ENCODE measurements around the gene TRMO.

Gene TRMO

GRCh38 chr9:97936998-97937397 is 14.7 kb upstream of the TRMO start:
- DNase-seq = no peak

DNA sequence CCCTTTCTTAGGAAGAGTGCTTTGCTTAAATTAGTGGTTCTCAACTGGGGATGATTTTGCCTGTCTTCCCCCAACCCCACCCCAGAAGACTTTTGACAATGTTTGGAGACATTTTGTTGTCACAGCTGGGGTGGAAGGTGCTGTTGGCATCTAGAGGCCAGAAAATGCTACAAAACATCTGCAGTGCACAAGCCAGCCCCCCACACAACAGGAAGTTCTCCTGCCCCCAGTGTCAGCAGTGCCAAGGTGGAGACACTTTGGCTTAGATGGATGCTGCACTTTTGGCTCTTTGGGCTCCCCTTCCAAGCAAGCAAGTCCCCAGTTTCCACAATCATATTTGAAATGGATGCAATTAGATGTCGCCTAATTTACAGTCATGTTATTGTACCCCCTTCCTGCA is 13.0 kb upstream of the TRMO start:
- no peak for DNase-seq

DNA sequence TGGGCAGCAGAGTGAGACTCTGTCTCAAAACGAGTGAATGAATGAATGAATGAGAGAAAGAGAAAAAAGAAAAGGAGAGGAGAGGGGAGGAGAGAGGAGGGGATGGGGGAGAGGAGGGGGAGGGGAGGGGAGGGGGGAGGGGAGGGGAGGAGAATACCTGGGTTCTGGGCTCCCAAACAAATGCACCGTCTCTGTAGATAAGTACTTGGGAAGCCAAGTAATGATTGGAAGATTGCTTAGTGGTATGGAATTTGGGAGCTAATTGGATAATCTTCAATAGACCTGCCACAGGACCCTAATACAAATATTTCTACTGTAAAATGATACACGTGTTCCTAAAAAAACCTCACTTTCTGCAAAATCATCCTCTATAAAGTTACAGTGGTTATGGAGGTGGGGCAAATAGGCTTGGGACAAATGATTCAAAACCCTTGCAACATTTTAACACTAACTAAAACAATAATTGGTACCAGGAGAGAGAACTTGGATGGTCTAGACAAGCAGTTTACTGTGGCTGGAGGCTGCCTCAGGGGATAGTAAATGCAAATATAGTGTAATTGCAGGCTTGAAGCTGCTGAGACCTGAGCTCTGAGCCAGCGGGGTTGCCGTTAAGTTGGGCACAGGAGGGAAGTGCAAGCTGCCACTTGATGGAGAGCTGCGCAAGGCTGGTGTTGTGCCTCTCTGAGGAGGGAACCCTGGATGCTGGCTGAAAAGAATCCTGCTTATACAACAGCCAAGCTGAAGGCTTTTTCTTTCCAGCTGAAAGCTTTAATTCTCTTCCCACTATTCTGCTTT is 12.2 kb upstream of the TRMO start:
- no peak for DNase-seq

DNA sequence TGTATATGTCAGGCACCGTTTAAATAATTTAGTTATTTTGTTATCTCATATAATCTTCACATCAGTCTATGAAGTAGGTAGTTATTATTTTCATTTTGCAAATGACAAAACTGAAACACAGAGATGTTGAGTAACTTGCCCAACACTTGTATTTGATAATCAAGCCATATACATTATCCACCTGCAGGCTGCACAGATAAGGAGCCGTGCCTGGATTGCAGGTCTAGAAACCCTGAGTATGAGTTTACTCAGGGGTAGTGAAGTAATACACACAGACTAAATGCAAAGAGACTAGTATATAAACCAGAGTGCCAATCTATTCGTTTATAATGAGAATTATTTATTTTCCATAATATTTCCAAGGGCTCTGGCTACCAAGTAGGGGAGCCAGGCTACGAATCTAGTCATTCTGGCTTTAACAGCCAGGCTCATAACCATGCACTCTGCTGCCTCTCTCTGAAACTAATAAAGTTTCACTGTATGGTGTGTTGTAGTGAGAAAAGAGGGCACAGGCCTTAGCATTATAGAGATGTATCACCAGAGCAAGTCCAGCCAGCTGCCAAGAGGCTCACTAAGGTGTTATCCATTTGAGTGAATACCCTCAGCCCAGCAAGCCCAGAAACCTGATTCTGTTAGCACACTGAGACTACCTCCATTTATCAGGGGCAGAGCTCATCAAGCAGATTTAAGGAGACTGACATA is 11.1 kb upstream of the TRMO start:
- DNase-seq = no peak

DNA sequence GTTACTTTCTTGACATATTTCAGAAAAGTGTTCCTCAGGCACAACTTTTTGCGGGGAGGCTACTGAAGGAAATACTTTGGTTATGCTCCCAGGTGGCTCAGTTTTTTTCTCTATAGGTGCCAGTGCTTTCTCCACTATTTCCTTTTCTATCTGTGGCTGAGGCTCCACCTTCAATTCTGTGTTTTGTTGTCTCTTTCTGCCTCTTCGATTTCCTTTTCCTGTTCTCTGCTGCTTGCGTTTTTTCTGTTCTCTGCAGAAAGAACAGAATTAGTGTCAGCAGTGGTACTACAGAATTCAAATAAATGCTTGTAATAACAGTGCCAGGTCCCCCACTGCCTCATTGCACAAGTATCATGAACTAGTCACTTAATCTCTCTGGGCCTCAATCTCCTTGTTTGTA is 8.7 kb upstream of the TRMO start:
- no peak for DNase-seq

- DNase-seq = no peak
These were observed 6.8 kb upstream of the TRMO start for GRCh38 chr9:97928986-97929604.

DNA sequence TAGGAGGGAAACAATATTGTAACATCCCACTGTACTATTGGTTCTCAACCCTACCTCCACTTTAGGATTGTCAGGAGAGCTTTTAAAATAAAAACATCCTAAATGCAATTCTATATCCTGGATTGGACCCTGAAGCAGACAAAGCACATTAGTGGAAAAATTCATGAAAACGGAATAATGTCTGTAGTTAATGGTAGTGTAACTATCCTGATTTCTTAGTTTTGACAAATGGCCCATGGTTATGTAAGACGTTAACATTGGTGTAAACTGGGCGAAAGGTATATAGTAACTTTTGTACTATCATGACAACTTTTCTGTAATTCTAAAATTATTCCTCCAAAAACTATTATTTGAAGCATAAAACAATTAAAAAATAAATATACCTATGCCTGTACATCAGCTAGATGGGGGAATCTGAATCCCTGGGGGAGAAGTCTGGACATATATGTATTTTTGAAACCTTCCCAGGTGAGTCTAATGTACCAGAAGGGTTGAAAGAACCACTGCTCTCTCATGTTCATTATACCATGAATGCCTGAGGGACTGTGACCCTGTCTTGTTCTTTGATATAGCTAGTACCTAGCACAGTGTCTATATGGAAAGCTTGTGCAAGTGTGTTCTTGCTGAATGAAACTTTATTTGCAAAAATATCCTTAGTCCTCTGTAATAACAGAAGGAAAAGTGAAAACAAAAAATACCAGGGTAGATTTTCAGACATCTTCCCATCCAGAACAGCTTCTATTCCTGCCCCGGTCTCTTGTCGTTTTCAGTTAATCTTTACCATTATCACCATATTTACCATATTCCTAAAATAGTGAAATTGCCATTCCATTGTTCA is 3.4 kb upstream of the TRMO start:
- DNase-seq = no peak

DNA sequence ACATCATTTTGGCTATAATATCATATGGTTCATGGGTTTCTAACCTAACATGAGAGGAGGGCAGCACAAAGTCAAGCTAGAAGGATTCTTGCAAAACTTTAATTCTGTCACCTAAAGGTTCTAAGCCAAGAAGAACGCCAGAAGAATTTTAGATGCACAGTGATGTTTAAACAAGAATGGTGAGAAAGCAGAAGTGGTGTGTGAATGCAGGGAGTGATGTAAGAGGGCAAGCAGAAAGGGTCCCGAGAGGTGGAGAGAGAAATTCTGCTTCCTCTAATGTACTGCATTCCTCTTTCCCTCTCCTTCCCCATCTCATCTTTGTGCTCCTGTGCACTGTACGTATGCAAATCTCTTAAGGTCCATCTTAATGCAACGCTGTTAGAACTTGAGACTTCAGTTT is 2.1 kb upstream of the TRMO start:
- no peak for DNase-seq

GRCh38 chr9:97923529-97924108 is 1.3 kb upstream of the TRMO start:
- DNase-seq = peak; percentile 92

GRCh38 chr9:97919217-97919813 is 3.0 kb downstream of the TRMO start:
- DNase-seq = no peak

DNA sequence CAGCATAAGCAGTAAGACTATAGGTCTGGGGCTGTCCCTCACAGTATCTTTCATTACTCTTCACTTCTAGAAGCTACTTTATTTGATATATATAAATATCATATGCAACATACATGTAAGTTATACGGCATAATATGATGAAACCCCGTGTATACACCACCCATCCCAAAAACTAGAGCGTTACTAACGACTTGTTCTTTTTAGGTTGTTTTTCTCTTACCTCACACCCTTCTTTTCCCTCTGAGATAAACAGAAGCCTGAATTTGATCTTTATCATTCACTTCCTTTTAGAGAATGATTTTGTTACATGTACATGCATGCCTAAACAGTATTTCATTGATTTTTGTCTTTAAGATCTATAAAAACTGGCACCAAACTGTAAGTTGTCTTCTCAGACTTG is 3.7 kb downstream of the TRMO start:
- no peak for DNase-seq

- DNase-seq = no peak
These were observed 10.3 kb downstream of the TRMO start for GRCh38 chr9:97911970-97912369.

- DNase-seq = no peak
These were observed 10.8 kb downstream of the TRMO start for GRCh38 chr9:97911528-97911927.

DNA sequence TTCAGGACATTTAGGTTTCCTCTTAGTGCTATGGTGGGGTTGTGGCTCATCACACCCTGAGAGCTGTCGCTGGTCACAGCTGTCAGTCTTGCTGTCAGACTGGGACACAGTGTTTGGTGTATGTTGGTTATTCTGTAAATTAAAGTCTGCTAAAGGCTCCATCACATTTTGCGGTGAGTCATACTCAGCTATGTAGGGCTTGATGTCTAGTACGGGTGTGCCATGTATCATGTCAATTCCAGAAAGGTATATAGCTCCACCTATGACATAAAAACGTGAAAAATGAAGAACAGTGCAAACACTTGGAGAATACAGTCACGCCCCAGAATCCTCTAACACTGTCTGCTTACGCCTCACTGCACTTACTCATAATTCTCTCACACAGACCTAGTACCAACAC is 11.9 kb downstream of the TRMO start:
- no peak for DNase-seq

DNA sequence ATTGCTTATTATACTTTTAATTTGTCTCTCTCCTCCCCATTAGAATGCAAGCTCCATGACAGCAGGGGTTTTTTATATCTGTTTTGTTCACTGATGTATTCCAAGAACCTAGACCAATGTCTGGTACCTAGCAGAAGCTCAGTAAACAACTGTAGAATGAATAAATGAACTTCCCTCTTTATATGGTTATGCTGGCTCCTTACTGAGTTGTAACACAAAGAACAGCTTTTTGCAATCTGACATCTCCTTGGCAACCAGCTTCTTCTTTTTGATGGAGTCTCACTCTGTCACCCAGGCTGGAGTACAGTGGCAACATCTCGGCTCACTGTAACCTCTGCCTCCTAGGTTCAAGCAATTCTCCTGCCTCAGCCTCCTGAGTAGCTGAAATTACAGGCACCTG is 13.6 kb downstream of the TRMO start:
- DNase-seq = no peak

DNA sequence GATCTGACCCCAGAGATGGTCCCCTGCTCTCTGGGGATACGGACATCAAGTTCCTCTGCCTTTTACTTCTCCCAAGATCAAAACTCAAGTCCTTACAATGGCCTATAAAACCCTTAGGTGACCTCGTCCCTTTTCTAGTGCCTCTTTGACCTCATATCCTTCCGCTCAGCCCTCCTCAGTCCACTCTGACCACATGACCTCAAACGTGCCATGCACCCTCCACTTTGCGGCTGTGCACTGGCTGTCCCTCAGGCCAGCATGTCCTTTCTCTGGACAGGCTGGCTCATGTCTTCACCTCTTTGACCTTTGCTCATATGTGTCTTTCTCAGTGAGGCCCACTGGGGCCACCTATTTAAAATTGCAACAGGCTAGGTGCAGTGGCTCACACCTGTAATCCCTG is 14.7 kb downstream of the TRMO start:
- DNase-seq = no peak

DNA sequence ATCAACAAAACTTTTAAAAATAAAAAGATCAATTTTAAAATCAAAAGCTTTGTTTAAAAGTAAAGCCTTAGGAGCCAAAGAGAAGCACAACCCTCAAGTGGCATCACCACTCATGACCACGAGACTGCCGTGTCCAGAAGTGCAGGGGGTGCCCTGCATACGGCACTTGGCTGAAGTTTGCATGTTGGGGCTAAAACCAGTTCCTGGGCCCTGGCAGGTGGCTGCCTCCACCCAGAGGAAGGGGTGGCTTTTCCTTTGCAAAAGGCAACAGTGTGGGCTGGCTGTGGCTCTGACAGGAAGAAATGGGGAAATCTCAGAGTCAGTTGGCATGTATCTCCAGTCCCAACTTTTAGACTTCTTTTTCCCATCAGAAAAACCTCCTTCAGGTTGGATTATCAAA is 15.3 kb downstream of the TRMO start:
- no peak for DNase-seq

- no peak for DNase-seq
These were observed 16.0 kb downstream of the TRMO start for GRCh38 chr9:97906236-97906831.

- DNase-seq = no peak
These were observed 17.1 kb downstream of the TRMO start for GRCh38 chr9:97905228-97905627.

GRCh38 chr9:97904725-97905124 is 17.6 kb downstream of the TRMO start:
- no peak for DNase-seq

GRCh38 chr9:97903177-97903576 is 19.1 kb downstream of the TRMO start:
- no peak for DNase-seq

Data from NCI-H510A treated with DMSO at 0.1 percent for 48 hours (cell line).